Measurements from ENCODE around the gene SLC25A21.
"Not testable (repeated sequence)": the region's sequence is repeated elsewhere in the genome, so short reads cannot be mapped to it uniquely, and the experiment has no call there.

The SLC25A21 gene

GRCh38 chr14:36823651-36824050, 348.8 kb downstream of the SLC25A21 start:
- no peak for DNase-seq (ENCODE audit: low read depth)

DNA sequence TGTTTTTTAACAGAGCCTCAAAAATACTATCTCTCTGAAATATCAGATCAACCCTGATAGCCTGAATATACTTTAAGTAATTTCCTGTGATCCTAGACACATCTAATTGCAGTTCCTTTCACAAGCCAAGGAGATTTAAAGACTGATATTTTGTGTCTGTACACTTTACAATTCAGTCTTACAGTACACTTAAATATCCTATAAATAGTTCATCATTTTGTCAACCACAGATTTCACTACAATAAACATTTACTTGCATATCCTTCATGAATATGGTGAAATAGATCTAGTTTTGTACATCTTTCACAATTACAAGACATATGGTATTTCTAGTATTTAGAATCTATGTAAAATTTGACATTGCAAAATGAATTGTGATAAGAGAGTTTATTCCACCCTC, 349.7 kb downstream of the SLC25A21 start:
- no peak for DNase-seq (ENCODE audit: low read depth)

DNA sequence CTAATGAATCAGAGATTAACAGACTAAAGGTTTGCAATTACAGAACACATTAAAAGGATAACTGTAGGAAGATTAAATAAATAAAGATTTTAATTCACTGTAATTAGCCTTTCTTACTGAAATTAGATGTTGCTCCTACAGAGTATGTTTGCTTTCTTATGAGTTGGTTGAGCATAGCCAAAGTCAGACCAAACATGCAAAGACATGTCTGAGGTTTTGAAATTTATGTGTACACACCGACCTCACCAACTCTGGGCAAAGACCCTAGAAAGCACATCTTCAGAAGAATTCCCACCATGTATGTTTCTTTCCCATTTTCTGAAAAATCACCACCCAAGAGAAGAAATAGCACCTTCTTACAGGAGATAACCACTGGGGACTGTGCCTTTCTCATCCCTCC, 351.5 kb downstream of the SLC25A21 start:
- no peak for DNase-seq (ENCODE audit: low read depth)

- no peak for DNase-seq (ENCODE audit: low read depth)
Measured at GRCh38 chr14:36820111-36820709, 352.2 kb downstream of the SLC25A21 start.

GRCh38 chr14:36818794-36819384, 353.5 kb downstream of the SLC25A21 start:
- DNase-seq (ENCODE audit: low read depth) = no peak

GRCh38 chr14:36818246-36818645, 354.2 kb downstream of the SLC25A21 start:
- no peak for DNase-seq (ENCODE audit: low read depth)

- no peak for DNase-seq (ENCODE audit: low read depth)
Measured at GRCh38 chr14:36817071-36817930, 355.1 kb downstream of the SLC25A21 start.

DNA sequence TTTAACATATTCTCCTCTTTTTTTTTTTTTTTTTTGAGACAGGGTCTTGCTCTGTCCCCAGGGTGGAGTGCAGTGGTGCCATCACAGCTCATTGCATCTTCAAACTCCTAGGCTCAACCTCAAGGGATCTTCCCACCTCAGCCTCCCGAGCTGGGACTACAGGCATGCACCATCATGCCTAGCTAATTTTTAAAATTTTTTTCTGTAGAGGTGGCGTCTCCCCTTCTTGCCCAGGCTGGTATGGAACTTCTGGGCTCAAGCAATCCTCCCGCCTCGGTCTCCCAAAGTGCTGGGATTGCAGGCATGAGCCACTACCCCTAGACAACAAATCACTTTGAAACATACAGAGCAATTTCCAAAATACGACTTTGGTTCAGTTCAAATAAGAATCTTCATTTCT, 355.9 kb downstream of the SLC25A21 start:
- no peak for DNase-seq (ENCODE audit: low read depth)

GRCh38 chr14:36814783-36815182, 357.6 kb downstream of the SLC25A21 start:
- not testable (repeated sequence) for DNase-seq (ENCODE audit: low read depth)

GRCh38 chr14:36810209-36810608, 362.2 kb downstream of the SLC25A21 start:
- no peak for DNase-seq (ENCODE audit: low read depth)

DNA sequence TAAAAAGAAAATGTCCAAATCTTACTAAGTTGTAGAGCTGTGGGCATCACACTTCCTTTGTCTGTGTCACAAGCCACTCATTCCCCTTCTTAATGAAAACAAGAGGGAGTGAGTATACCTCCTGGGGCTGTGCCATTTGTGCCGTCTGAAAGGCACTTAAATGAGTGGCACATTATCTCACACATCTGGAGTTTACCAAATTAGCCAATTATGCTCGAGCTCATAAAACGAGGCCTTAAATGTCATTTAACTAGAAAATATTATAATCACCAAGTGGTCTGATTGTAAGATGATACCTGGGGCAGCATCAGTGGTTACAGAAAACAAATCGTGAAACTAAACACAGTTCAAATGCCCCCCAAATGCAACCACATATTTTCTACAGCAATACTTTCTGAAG, 364.7 kb downstream of the SLC25A21 start:
- no peak for DNase-seq (ENCODE audit: low read depth)

DNA sequence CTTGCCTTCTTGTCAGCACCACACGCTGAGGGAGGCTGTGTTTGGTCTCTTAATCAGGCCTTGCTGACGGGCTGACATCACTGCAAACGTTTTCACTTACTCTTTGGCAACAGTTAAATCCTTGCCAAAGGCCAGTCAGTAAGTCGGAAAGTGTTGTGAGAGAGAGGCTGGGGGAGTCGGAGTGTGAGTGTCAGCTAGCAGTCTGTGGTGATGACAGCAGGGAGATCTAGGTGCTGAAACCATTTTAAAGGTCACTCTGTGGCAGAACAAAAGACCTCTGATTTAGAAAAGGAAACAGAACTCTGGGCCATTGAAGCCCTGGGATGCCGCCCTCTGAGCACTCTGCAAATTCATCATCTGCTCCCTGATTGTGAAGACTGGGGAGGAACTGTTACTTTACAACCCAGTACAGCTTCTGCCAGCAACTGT, 367.3 kb downstream of the SLC25A21 start:
- no peak for DNase-seq (ENCODE audit: low read depth)

DNA sequence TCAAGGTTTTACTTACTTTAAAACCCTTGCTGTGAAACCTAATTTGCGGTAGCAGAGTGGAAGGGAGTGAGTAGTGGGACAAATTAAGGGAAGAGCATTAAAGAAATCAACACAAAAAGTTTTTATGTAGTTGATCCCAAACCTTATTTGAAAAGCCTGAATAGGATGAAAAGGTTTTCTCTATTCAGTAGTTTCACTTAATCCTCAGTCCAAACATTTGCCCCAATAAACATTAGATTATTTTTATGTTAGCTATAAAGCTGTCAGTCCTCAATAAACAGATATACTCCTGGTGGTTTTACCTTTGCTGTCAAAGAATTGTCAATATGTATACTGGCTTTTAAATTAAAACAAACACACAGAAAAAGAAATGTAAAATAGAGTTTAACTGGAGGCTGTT, 374.8 kb downstream of the SLC25A21 start:
- no peak for DNase-seq (ENCODE audit: low read depth)

DNA sequence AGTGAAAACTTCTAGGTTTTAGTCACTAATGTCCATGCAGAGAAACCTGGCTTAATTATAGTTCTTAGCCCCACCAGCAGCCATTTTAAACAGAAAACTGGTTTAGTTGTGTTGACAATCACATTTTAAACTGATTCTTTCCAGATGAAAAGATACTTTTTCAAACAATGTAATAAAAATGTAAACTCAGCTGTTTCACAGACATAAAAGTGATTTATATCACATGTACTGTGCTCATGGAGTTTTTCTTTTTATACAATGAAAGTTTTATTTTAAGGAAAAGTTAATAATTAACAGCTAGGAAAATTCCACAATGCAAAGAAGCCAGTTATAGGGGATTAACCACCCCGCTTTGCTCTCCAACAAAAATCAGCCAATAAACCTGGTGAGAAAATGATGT, 381.0 kb downstream of the SLC25A21 start:
- no peak for DNase-seq (ENCODE audit: low read depth)

DNA sequence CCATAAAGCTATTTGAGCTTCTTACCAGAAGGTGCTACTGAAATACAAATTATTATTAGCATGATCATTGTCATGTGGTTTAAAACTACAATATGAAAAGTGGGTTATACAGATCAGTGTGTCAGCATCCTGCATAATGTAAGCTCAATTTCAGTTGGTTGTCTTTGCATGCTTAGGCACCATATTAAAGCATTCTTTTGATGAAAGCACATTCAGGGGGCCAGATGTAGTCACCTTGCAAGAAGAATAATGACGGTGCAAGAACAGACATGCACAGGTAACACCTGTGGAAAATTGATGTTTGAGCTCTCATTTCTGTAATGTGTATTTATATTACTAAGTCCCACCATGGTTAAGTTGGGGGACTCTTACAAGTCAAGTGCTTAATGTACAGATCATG, 386.9 kb downstream of the SLC25A21 start:
- no peak for DNase-seq (ENCODE audit: low read depth)

DNA sequence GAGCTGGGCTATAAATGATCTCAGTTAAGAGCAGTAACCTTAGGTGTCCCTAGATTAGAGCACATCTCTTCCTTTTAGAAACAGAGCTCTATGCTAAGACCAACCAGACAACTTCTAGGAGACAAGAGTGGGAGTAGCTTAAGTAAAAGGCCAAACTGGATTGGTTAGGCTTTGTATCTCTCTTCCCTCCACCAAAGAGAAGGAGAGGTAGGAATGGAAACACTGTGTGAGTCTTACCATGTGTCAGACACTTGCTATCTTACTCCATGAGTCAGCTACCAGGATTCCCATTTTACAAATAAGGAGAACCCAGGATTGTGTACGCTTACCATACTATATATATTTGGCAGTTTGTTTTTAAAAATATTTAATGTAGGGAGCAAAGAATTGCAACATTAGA, 387.9 kb downstream of the SLC25A21 start:
- no peak for DNase-seq (ENCODE audit: low read depth)

DNA sequence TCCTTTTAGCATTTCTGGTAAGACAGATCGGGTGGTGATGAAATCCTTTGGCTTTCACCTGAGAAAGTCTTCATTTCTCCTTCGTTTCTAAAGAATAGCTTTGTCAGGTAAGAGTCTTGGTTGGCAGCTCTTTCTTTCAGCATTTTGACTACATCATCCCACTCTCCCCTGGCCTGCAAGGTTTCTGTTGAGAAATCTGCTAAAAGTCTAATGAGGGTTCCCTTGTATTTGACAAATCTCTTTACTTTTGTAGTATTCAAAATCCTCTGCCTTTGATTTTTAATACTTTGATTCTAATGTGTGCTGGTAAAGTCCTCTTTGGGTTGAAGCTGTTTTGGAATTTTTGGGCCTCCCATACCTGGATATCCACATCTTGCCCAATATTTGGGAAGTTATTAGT, 390.5 kb downstream of the SLC25A21 start:
- no peak for DNase-seq (ENCODE audit: low read depth)

DNA sequence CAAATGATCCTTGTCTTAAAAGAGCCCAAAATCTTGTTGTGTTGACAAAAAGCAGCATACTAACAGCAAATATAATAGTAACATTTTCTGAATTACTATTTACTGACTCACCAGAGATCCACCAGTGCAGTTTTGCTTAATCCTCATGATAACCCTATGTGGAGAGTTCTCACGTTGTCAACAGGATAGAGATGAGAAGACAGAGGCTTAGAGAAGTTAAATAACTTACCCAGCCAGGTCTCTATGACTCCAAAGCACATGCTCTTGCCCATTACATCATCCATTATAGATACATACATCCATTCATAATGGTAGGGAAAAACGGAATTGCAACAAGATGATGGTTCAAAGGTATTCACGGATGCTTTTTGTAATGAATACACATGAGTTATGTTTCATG, 398.8 kb downstream of the SLC25A21 start:
- DNase-seq (ENCODE audit: low read depth) = no peak

- no peak for DNase-seq (ENCODE audit: low read depth)
Measured at GRCh38 chr14:36773136-36773540, 399.3 kb downstream of the SLC25A21 start.

DNA sequence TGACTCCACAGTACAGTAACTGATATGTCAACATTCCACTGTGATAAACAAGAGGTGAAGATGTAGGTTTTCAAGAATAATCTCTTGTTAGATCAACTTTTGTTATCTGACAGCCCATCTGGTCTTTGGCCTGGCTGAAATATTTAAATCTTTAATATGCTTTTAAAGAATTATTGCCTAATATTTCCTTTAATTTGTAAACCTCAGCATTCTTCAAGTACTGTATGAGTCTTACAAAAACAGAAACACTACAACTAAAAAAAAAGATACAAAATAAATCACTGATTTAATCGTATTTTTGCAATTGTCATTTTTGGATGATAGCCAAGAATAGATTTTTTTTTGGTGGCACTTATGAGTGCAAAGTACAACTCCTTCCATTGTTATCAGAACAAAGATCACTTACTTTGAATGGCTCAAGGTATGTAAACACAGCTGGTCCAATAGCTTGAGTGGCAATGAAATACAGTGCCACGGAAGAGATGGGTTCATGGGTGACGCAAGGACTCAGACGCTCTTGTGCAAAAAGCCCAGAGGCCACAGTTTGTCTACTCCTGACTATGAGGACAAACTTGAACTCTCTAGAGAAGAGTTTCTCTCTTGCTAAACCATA, 401.3 kb downstream of the SLC25A21 start:
- no peak for DNase-seq (ENCODE audit: low read depth)

DNA sequence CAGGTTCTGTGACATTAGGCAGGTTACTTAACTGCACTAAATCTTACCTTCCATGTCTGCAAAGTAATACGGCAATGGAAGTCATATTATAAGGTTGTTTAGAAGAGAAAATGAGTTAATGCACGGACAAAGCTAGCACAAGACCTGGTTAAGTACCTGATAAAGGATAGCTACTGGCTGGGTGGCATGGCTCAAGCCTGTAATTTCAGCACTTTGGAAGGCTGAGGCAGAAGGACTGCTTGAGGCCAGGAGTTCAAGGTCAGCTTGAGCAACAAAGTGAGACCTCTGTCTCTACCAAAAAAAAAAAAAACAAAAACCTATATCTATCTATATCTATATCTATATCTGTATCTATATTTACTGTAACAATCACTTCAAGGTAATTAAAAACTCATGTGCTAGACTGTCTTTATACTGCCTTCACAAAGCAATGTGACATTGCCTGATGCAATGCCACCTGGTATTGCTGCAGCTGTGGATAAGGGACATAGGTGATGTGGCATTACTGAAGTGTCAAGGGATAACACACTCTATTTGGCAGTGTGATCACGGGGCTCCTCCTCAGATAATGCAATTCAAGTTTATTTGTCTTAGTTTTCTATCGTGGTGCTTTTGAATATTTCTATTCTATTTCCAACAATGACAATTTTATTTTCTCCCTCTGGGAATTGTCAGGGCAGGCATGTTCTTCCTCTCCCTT, 403.6 kb downstream of the SLC25A21 start:
- no peak for DNase-seq (ENCODE audit: low read depth)

DNA sequence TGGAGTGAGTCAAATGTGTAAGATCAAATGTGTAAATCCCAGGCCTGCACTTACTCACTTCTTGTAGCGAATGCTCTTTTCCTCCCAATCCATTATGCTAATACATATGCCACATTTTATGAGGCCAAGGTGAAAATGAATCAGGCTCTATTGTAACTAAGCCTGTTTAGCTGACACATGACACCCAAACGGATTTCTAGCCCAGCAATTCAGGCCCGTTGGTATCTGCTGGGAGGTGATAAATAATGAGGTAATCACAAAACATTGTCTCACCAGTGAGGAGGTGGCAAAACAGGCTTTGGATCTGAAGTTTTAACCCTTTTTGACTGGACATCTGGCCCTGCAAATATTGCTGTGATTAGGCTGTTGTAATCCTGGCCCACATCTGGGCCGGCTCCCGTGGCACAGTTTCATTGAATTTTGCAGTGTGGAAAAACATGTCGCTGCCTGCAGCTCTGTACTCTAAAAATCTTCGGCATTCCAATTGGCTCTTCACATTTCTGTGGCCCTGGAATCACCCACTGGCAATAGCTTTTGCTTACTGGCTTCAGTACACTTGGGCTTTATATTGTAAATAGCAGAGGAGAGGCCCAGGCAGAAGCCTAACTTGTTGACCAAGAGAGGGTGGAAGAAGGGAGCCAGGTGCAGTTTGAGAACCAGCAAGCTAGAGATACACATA, 404.7 kb downstream of the SLC25A21 start:
- no peak for DNase-seq (ENCODE audit: low read depth)
